LNCaP clone FGC (cell line): Measurements from ENCODE around the gene RAB30.
A peak's percentile ranks its signal among the peaks of the same experiment; 100 is the strongest.

ENCODE experiments used
- DNase-seq: peaks from one replicate; pipeline ENCODE4 v3.0.0-alpha.2; 2011; ENCODE audit warnings: low read depth
- H3K4me3 ChIP-seq: 2 replicates; pipeline ENCODE4 v1.5.1; 2011; ENCODE audit warnings: mild to moderate bottlenecking, low read depth, low read length, control low read depth
- CTCF ChIP-seq: IDR thresholded peaks from 2 replicates; pipeline ENCODE4 v1.5.1; 2012; ENCODE audit warnings: mild to moderate bottlenecking; ENCODE audit not compliant: control insufficient read depth, insufficient read depth; ENCODE audit errors: extremely low read depth

The RAB30 gene

GRCh38 chr11:83063073-83063754 lies 8.5 kb downstream of the RAB30 start:
- H3K4me3 ChIP-seq, result no peak overlapping the region

GRCh38 chr11:83061883-83062282 lies 9.8 kb downstream of the RAB30 start:
- H3K4me3 ChIP-seq, result no peak overlapping the region
- no peak for TF ChIP-seq CTCF
- DNase-seq, result no peak

More at GRCh38 chr11:83063073-83063754, 8.5 kb downstream of the RAB30 start:
- DNase-seq, result no peak
- TF ChIP-seq CTCF, result no peak

DNA sequence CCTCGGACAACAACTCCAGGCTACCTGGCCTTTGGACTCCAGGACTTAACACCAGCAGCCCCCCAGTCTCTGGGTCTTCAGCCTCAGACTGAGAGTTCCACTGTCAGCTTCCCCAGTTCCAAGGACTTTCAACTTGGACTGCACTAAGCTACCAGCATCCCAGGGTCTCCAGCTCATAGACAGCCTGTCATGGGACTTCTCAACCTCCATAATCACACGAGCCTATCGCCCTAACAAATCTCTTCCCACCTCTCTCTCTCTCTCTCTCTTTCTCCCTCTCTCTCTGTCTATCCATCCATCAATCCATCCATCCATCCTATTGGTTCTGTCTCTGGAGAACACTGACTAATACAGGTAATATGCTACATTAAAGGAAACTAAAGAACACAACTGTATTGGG lies 10.7 kb downstream of the RAB30 start:
- no peak overlapping the region for H3K4me3 ChIP-seq
- TF ChIP-seq CTCF, result no peak

GRCh38 chr11:83057721-83058120 lies 14.0 kb downstream of the RAB30 start:
- no peak for DNase-seq

More for the DNA sequence above, 10.7 kb downstream of the RAB30 start:
- no peak for DNase-seq

DNA sequence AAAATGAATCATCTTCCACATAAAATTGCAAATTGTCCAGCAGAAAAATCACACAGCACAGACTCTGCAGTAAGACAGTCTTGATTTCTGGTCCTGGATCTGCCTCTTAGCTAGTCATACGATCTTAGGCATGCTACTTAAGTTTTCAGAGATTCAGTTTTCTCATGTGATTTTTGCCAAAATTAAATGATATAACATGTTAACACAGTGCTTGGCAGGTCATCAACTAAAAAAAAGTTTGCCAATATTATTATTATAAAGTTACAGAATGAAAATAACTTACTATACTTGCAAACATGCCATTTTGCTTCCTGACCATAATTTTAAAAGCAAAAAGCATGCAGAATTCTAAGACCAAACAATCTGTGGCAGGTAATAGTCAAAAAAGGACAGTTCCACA lies 15.1 kb downstream of the RAB30 start:
- no peak for DNase-seq
- no peak overlapping the region for H3K4me3 ChIP-seq

More at GRCh38 chr11:83057721-83058120, 14.0 kb downstream of the RAB30 start:
- TF ChIP-seq CTCF, result no peak
- H3K4me3 ChIP-seq, result no peak overlapping the region

GRCh38 chr11:83056204-83056603 lies 15.5 kb downstream of the RAB30 start:
- TF ChIP-seq CTCF, result no peak
- no peak for DNase-seq
- no peak overlapping the region for H3K4me3 ChIP-seq

More for the DNA sequence above, 15.1 kb downstream of the RAB30 start:
- no peak for TF ChIP-seq CTCF

- no peak overlapping the region for H3K4me3 ChIP-seq
- no peak for TF ChIP-seq CTCF
- peak; percentile 66 for DNase-seq
These were observed 16.8 kb downstream of the RAB30 start for GRCh38 chr11:83054904-83055380.
